ENCODE results near the gene ATG16L1.

ATG16L1 gene

DNA sequence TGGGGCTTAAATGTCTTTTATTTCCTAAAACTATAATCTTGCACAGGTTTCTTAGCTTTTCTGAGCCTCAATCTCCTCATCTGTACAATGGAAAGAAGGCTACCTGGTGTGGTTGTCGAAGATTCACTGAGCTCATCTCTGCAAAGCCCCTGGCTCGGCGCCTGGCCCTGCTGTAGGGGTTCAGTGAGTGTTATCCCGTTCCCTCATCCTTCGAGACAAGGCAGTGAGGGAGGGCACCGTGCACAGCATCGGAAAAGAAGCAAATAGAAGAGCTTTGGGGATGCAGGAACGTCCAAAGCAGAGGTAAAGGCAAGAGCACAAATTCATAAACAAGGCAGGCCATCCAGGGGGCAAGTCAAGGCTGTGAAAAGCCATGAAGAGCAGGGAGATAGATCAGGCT, 41.2 kb upstream of the ATG16L1 start:
- H4K20me1 ChIP-seq, result peaks cover 0 to 31% (median 22%) of the 10 kb centered on the region in 11 experiments; a peak in 14 of 22 replicates
- no peak overlapping the region for H3K27ac ChIP-seq
- H3K4me2 ChIP-seq, result no peak overlapping the region
- no peak overlapping the region for H3K9ac ChIP-seq
- no peaks in the 10 kb centered on the region for H3K9me3 ChIP-seq (replicated peaks in 1 of 11)
- peaks cover 27 to 61% (median 39%) of the 10 kb centered on the region in 11 experiments for H3K36me3 ChIP-seq
- no peaks in the 10 kb centered on the region for H3K27me3 ChIP-seq
- peaks cover 25 to 39% (median 28%) of the 10 kb centered on the region in 10 experiments for H3K4me1 ChIP-seq
- no peak overlapping the region for H3K4me3 ChIP-seq
- TF ChIP-seq Cebpa-rat (IDR thresholded peaks at IDR 0.05), result no peak

DNA sequence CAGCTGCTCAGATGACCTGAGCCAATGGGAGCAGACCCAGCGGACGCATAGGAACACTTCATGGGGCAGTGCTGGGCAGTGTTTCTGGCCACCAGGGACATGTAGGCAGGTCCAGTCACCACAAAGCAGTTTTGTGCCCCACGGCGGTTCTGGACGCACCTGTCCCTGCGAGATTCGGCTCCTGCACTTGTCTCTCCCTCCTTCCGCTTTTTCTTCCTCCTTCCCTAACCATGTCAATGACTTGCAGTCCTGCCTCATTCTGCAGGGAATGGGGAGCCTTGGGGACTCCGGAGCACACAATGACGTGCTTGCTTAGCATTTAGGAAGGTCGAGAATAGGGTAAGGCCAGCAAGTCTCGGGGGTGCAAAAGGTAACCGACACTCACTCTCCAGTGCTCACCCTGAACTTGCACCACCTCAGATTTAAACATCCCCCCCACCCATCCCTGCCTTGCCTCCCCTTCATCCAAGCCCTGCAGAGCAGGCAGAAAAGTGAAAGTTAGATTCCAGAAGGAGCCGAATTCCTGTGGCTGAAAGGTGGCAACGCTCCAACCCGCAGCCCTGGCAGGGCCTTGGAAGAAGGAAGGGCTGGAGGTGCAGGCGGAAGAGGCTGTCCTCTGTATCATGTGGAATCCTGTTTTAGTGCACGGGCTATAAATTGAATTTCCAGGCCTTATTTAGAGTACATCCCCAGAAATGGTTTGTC, 40.5 kb upstream of the ATG16L1 start:
- Histone ChIP-seq H3K4me2 (no peak overlapping the region), H3K36me3 (peaks cover 23 to 55% (median 32%) of the 10 kb centered on the region in 11 experiments), H4K20me1 (peaks cover 0 to 31% (median 22%) of the 10 kb centered on the region in 11 experiments; a peak in 13 of 22 replicates), H3K27me3 (no peaks in the 10 kb centered on the region), H3K4me3 (no peak overlapping the region), H3K9me3 (replicated peaks in 1 of 11) (no peaks in the 10 kb centered on the region), H3K9ac (no peak overlapping the region), H3K4me1 (peaks cover 25 to 32% (median 28%) of the 10 kb centered on the region in 10 experiments), H3K27ac (no peak overlapping the region)
- TF ChIP-seq Cebpa-rat (IDR thresholded peaks at IDR 0.05), result no peak

DNA sequence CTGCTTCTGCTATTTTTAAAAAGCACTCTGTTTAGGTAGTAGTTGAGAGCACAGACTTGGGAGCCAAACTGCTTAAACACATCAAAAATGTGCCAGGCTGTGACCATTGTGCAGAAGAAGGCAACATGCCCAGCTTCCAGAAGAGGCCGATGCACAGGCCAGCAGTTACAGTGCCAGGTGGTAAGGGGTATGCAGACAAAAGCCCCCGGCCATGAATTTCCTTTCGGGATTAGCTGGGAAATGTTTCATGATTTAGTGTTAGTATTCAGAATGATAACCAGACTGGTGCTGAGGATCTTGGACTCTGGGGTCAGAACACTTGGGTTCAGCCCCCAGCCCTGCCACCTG, 40.0 kb upstream of the ATG16L1 start:
- H3K4me2 ChIP-seq, result no peak overlapping the region
- no peak overlapping the region for H3K27ac ChIP-seq
- no peak for TF ChIP-seq Cebpa-rat (IDR thresholded peaks at IDR 0.05)

DNA sequence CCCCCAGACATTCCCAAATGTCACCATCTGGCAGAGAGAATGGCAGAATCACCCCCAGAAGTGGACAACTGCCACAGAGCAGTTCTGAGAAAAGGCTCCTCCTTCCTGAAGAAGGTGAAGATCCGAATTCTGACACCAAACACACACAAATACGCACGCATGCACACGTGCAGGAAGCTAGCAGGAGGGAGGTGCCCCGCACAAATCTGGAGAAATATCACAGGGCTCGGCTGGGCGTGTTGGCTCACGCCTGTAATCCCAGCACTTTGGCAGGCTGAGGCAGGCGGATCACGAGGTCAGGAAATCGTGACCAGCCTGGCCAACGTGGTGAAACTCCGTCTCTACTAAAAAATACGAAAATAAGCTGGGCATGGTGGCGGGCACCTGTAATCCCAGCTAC, 38.5 kb upstream of the ATG16L1 start:
- no peaks in the 10 kb centered on the region for H3K9me3 ChIP-seq (replicated peaks in 1 of 11)
- peaks cover 9 to 17% (median 11%) of the 10 kb centered on the region in 10 experiments for H3K4me1 ChIP-seq
- H4K20me1 ChIP-seq, result peaks cover 0 to 15% (median 10%) of the 10 kb centered on the region in 11 experiments; a peak in 13 of 22 replicates
- no peaks in the 10 kb centered on the region for H3K27me3 ChIP-seq
- H3K27ac ChIP-seq, result no peak overlapping the region
- peaks cover 3 to 36% (median 12%) of the 10 kb centered on the region in 11 experiments; a peak in 18 of 22 replicates for H3K36me3 ChIP-seq
- no peak overlapping the region for H3K9ac ChIP-seq
- H3K4me2 ChIP-seq, result no peak overlapping the region
- TF ChIP-seq Cebpa-rat (IDR thresholded peaks at IDR 0.05), result no peak
- H3K4me3 ChIP-seq, result no peak overlapping the region

More for the DNA sequence above, 40.0 kb upstream of the ATG16L1 start:
- Histone ChIP-seq H3K27me3 (no peaks in the 10 kb centered on the region), H3K9ac (no peak overlapping the region), H4K20me1 (peaks cover 0 to 28% (median 19%) of the 10 kb centered on the region in 11 experiments; a peak in 13 of 22 replicates), H3K9me3 (replicated peaks in 1 of 11) (no peaks in the 10 kb centered on the region), H3K4me1 (peaks cover 23 to 30% (median 26%) of the 10 kb centered on the region in 10 experiments), H3K4me3 (no peak overlapping the region), H3K36me3 (peaks cover 18 to 50% (median 27%) of the 10 kb centered on the region in 11 experiments)

DNA sequence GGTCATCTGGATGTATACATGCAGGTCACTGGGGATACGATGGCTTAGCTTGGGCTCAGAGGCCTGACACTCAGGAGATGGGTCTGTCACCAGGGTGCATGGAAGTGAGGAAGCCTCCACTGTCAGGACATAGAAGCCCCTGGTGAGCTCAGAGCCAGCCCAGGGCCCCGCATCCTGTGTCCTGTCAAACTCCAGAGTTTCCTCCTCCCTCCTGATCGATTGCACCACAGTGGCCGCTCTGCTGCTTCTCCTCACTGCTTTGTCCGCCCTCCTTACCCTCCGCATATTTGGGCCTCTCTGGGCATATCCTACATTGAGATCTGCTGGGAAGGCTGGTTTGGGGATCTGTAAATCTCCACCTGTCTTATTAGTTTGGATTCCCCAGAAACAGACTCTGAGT, 37.5 kb upstream of the ATG16L1 start:
- peaks cover 0 to 7% (median 2%) of the 10 kb centered on the region in 10 experiments; a peak in 15 of 20 replicates for H3K4me1 ChIP-seq
- H3K27ac ChIP-seq, result no peak overlapping the region
- H4K20me1 ChIP-seq, result peaks cover 0 to 6% (median under 1%) of the 10 kb centered on the region in 11 experiments; a peak in 8 of 22 replicates
- H3K4me3 ChIP-seq, result no peak overlapping the region
- H3K9ac ChIP-seq, result no peak overlapping the region; a peak in 1 of 22 replicates
- no peaks in the 10 kb centered on the region for H3K27me3 ChIP-seq
- H3K4me2 ChIP-seq, result no peak overlapping the region
- peaks cover 0 to 27% (median 8%) of the 10 kb centered on the region in 11 experiments; a peak in 11 of 22 replicates for H3K36me3 ChIP-seq
- TF ChIP-seq Cebpa-rat (IDR thresholded peaks at IDR 0.05), result no peak
- H3K9me3 ChIP-seq (replicated peaks in 1 of 11), result no peaks in the 10 kb centered on the region

DNA sequence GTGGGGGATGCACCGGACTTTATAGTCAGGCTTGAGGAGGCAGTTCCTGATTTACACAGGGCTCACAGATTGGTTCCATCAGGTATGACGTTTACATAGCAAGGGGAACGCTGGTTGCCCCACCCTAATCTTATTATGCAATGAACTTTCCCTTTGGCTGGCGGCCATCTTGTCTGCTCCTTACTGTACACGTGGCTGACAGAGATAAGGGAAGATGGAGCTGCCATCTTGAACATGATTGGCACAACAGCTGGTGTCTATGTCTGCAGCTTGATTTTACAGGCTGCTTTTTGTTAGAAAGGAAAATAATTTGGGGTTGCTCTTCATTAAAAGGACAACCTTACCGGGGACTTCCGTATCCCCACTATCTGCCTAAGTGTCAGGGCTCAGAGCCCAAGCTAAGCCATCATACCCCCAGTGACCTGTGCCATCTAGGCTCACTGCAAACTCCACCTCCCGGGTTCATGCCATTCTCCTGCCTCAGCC, 33.5 kb upstream of the ATG16L1 start:
- Histone ChIP-seq H3K36me3 (peaks cover 0 to 1% (median 0%) of the 10 kb centered on the region in 11 experiments; a peak in 1 of 22 replicates), H3K4me3 (no peak overlapping the region), H3K9me3 (replicated peaks in 1 of 11) (no peaks in the 10 kb centered on the region), H3K27me3 (no peaks in the 10 kb centered on the region), H3K4me1 (peaks cover 0 to 6% (median 0%) of the 10 kb centered on the region in 10 experiments; a peak in 2 of 20 replicates), H3K27ac (no peak overlapping the region), H3K4me2 (no peak overlapping the region), H3K9ac (no peak overlapping the region), H4K20me1 (no peaks in the 10 kb centered on the region)
- no peak for TF ChIP-seq Cebpa-rat (IDR thresholded peaks at IDR 0.05)

DNA sequence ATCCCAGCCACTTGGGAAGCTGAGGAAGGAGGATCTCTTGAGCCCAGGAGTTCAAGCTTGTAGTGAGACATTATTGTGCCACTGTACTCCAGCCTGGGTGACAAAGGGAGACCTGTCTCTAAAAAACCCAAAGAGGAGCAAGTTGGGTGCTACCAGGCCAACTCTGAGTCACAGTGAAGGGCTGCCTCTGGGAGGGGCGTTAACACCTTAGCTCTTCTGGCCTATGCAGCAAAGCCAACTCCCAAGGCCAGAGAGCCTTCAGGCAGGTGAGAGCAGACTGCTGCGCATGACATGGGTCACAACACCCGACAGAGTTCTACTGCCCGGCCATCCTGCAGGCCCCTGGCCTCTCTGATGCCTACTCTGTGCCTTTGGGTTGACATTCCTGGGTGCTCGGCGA, 32.6 kb upstream of the ATG16L1 start:
- no peak overlapping the region for H3K9ac ChIP-seq
- H3K4me2 ChIP-seq, result no peak overlapping the region
- no peak overlapping the region for H3K27ac ChIP-seq
- H4K20me1 ChIP-seq, result no peaks in the 10 kb centered on the region
- no peak for TF ChIP-seq Cebpa-rat (IDR thresholded peaks at IDR 0.05)
- H3K36me3 ChIP-seq, result no peaks in the 10 kb centered on the region
- H3K4me1 ChIP-seq, result peaks cover 0 to 6% (median 0%) of the 10 kb centered on the region in 10 experiments; a peak in 2 of 20 replicates
- H3K27me3 ChIP-seq, result no peaks in the 10 kb centered on the region
- no peak overlapping the region for H3K4me3 ChIP-seq
- H3K9me3 ChIP-seq (replicated peaks in 1 of 11), result no peaks in the 10 kb centered on the region

DNA sequence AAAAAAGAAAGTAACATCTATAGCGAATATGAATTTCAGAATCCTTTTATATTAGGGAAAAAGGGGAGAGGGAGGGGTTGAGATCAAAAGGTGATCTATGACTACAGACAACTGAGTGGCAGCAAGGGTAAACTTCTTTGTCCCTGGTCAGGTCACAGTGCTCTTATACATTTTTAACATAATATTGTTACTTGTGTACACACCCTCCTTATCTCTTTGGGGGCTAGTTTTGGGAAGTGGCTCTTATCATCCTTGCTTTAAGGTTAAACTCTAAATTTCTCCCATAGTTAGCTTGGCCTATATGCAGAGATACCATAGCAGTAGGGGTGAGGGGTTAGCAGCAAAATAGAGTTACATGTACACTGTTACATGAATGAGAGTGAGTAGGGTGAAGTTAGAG, 31.6 kb upstream of the ATG16L1 start:
- Histone ChIP-seq H3K4me2 (no peak overlapping the region), H3K27me3 (no peaks in the 10 kb centered on the region), H3K27ac (no peak overlapping the region), H4K20me1 (no peaks in the 10 kb centered on the region), H3K4me1 (no peaks in the 10 kb centered on the region), H3K36me3 (no peaks in the 10 kb centered on the region), H3K4me3 (no peak overlapping the region), H3K9ac (no peak overlapping the region), H3K9me3 (replicated peaks in 1 of 11) (no peaks in the 10 kb centered on the region)
- no peak for TF ChIP-seq Cebpa-rat (IDR thresholded peaks at IDR 0.05)

DNA sequence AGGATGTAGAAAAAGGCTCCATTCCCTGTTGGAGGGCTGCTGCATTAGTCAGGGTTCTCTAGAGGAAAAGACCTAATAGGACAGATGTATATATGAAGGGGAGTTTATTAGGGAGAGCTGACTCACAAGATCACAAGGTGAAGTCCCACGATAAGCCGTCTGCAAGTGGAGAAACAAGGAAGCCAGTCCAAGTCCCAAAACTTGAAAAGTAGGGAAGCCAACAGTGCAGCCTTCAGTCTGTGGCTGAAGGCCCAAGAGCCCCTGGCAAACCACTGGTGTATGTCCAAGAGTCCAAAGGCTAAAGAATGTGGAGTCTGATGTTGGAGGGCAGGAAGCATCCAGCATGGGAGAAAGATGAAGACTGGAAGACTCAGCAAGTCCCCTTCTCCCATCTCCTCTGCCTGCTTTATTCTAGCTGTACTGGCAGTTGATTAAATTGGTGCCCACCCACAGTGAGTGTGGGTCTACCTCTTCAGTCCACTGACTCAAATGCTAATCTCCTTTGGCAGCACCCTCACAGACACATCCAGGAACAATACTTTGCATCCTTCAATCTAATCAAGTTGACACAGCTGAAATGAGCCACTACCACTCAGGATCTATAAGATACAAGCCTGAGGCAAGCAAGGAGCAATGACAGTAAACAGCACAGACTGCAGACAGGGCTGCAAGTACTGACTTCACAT, 30.0 kb upstream of the ATG16L1 start:
- Histone ChIP-seq H3K9me3 (replicated peaks in 1 of 11) (peaks cover 0 to 5% (median 0%) of the 10 kb centered on the region in 11 experiments; a peak in 2 of 22 replicates), H3K4me3 (no peak overlapping the region), H3K9ac (no peak overlapping the region), H3K27ac (no peak overlapping the region), H4K20me1 (no peaks in the 10 kb centered on the region), H3K36me3 (no peaks in the 10 kb centered on the region), H3K27me3 (no peaks in the 10 kb centered on the region), H3K4me2 (no peak overlapping the region), H3K4me1 (no peaks in the 10 kb centered on the region)
- no peak for TF ChIP-seq Cebpa-rat (IDR thresholded peaks at IDR 0.05)
